Cerebellar cortex (tissue), 1 donor: ENCODE measurements around the gene HSPB8.

Source experiments
- DNase-seq: peaks from one replicate; pipeline ENCODE4 v3.0.0-alpha.2; 2015; ENCODE audit warnings: low spot score

HSPB8 gene, protein sequence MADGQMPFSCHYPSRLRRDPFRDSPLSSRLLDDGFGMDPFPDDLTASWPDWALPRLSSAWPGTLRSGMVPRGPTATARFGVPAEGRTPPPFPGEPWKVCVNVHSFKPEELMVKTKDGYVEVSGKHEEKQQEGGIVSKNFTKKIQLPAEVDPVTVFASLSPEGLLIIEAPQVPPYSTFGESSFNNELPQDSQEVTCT

DNA sequence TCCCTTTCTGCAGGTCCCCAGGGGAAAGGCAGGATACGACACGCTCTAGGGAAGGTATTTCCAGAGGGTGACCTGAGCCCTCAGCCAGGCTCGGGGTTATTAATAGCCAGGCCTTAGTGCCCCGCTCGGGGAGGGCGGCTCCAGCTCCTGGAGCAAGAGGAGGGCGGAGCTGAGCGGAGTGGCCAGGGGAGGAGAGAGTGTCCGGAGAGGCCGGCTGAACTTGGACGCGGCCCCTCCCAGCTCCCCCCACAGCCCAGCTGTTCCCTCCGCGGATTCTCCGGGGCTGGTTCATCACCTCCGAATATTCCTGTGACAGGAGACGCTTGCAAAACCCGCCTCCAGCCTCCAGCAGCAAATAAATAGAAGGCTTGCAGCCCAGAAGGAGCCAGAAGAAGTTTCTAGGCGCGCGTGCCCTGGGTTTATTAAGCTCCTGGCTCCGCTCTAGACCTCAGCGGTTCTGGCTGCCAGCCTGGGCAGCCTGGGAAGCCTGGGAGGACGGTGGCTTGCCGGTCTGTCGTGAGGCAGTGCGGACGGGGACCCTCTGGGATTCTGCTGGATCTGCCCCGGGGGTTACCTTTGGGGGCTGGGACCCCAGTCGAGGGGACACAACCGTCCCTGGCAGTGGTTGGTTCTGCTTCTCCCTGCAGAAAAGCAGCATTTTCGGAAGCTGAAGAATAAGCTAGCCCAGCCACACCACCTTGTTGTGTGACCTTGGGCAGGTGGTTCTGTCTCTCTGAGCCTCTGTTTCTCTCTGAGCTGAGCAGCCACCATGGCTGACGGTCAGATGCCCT, at the start of gene HSPB8:
HSPB8 (plus strand) TSS at position 388 of the 791 bp plus-strand sequence; CDS start at position 770, 382 bp downstream.
- DNase-seq, result peak; percentile 39

DNA sequence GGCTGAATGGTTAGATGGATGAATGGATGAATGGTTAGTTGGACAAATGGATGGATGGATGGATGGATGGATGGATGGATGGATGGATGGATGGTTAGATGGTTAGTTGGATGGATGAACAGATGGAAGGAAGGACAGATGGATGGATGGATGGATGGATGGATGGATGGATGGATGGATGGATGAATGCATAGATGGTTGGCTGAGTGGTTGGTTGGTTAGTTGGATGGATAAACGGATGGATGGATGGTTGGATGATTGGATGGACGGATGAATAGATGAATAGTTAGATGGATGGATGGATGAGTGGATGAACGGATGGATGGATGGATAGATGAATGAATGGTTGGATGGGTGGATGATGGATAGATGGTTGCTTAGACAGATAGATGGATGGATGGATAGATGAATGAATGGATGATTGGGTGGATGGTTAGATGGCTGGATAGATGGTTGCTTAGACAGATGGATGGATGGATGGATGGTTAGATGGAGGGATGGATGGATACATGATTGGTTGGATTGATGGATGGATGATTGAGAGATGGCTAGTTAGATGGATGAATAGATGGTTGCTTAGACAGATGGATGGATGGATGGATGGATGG, 48.8 kb upstream of the HSPB8 start:
- no peak for DNase-seq

DNA sequence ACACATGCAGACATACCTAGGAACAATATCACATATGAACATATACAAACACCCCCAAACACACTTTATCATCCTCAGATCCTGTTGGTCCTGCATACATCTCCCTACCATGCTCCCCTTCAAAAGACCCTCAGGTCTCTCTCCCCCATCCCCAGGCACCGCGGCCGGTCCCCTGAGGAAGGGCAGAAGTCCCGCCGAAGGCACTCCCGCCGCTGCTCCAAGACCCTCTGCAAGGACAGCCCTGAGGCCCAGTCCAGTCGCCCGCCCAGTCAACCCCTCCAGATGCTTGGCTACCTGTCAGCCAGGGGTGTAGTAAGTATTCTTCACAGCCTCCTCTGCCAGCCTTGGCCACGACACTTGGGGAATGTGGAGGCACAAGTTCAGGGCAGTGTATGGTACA, 48.2 kb upstream of the HSPB8 start:
- DNase-seq, result no peak

DNA sequence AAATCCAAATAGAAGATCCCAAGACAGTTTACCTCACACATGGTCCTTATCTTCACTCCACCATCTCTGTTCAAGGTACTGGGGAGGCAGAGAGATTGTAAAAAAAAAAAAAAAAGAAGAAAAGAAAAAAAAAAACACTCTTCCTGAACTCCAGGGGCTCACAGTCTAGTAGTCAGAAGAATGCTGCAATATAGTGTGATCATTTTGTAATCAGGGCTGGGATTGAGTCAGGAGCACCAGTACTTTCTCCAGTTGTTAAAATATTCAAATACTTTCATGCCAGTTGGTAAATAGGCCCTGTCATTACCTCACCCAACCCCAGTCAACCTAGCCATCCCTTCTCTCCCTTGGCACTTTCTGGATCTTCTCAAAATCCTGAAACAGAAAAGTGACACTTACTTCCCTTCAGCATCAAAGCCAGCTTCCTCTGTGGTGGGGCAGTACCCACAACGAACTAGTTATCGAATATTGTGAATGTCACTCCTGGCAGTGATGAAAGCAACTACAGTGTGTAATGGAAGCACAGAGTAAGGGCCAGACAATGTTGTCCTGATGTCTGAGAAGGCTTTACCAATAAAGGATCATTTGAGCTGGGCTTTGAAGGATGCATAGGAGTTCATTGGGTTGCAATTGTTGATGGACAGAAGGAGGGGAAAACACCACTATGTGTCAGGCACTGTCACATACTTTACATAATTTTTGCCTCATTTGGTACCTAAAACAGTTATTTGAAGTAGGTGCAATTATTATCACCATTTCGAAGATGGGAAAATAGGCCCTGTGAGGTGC, 44.3 kb upstream of the HSPB8 start:
- DNase-seq, result no peak

DNA sequence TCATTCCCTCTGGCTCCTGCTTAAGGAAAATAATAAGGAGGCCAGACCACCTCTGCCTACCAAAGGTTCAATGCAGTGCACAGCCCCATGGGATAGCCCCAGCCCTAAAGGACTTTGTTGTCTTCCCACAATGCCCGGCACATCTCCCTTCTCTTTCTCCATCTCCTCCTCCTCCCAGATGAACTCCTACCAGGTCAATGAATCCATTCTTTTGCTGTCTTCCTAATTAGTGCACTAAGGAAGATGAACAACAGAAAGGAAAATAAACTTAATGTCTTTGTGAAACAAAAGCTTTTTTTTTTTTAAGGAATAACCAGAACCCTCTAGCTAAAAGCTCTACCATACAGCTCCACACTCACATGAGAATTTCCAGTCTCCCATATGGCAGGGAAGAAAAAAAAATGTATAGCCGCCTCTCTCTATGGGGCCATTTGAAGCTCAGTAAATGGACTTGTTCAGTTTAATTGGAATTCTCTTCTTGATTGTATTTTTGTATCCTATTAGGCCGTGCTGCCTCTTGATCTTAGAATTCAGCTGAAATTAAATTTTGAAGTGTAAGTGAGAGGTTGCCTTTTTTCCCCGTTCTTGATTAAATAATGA, 41.8 kb upstream of the HSPB8 start:
- DNase-seq, result no peak

DNA sequence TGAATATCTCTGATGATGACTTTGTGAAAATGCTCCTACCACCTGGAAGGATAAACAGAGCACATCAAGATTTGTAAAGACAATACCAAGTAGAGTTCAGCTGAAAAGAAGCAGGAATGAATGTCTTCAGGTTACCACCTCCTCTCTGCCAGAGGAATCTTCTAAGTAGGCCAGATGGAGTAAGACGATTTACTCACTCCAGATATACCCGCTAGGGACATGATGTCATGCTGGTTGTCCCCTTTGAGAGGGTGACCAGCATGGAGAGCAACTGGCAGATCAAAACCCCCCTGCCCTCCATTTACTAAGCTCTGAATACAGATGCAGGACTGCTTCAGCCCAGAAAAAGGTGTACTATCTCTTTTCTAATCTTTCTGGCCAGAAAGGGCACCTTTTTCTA, 39.3 kb upstream of the HSPB8 start:
- no peak for DNase-seq

DNA sequence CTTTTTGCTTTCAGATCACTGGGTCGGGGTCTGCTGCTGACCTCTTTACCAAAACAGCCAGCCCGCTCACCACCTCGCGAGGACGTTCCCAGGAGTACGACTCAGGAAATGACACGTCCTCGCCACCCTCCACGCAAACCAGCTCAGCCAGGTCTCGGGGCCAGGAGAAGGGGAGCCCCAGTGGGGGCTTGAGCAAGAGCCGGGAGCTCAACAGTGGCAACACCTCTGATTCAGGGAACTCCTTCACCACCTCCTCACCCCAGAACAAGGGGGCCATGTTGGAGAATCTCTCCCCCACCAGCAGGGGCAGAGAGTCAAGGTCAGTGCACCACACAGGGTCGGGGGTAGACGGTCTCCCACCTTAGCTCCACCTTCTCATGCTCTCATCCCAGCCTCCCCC, 33.4 kb upstream of the HSPB8 start:
- no peak for DNase-seq

DNA sequence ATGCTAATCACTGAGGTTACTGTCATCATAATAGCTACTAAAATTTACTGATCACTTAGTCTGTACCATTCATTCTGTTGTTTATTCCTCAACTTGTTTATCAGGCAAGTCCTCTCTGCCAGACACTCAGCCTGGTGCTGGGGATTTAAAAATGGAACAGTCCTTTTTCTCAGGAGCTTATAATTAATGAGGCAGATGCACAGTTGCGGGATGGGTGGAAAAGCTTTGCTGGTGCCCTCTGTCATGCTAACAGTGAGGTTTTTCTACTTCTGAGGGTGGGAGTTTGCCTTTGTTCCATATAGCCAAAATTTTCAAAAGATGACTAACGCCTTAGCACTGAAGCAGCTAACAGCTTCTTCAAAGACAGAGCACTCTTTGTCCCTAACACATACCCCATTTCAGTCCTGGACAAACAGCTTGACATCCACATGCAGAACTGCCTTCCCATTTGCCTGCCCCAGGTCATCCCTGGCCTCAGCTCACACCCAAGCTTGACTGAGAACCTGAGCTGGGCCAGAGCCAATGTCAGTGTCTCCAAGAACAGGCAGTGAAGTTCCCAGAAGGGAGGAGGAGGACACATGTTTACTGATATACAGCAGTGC, 30.8 kb upstream of the HSPB8 start:
- DNase-seq, result peak; percentile 21

DNA sequence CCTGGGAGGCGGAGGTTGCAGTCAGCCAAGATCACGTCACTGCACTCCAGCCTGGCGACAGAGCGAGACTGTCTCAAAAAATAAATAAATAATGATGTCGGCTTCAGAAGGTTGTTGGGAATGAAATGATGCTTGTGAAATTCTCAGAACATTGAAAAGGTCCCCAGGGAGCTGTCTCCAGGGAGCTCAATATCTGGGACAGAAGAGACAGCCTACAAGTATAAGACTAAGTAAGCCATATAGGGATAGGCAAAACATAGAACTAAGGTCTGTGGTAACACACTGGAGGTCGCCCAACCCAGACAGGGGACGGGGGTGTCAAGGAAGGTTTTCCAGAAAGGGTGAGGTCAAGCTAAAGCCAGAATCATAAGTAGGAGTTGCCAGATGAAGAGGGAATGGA, 29.5 kb upstream of the HSPB8 start:
- no peak for DNase-seq

DNA sequence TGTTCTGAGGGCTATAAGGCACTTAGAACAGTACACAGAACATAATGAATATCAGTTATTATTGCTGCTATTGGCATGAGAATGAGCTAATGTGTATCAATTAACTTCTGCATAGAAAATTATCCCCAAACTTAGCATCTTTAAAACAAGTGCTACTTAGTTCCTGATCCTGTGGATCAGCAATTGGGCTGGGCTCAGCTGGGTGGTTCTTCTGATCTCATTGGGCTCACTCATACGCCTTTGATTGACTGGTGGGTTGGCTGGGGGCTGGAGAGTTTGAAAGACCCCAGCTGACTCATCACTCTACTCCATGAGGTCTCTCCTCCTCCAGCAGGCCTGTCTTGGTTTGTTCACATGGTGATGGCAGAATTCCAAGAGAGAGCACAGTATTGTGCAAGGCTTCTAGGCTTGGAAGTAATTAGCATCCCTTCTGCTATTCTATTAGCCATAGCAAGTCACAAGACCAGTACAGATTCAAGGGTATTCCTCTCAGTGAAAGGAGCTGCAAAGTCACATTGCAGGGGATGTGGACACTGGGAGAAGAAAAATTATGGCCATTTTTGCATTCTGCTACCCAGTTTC, 27.2 kb upstream of the HSPB8 start:
- DNase-seq, result no peak

DNA sequence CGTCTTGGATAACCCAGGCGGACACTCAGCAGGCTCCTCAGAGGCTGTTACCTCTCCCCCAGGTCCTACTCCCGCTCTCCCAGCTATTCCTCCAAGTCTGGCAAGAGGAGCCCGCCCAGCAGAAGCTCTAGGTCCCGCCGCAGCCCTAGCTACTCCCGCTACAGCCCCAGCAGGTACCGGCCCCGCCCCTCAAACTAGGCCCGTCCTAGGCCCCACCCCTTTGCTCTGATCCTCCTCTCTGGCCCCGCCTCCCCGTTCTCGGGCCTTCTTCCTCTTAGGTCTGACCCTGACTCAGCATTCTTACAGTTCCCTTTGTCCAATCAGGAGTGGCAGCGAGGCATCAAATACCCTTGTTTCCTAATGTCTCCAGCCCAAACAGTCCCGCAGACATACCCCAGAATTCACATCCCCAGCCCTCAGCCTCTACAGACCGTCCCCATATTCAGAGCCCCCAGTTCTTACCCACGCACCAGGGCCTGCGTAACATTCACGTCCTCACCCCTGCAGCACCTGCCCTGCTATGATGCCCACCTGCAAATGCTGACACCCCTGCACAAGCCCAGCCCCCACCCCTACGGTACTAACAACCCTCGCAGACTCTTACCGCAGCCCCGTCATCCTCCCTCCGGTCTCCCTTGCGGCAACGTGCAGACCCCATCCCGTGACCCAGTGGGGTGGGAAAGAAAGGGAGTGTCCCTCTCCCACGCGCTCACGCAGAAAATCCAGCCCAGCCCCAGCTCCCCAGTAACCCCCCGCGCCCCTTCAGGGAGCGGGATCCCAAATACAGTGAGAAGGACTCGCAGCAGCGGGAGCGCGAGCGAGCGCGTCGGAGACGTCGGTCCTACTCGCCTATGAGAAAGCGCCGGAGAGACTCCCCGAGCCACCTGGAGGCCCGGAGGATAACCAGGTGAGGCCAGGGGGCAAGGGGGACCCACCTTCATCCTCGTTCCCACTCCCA, 25.0 kb upstream of the HSPB8 start:
- no peak for DNase-seq

DNA sequence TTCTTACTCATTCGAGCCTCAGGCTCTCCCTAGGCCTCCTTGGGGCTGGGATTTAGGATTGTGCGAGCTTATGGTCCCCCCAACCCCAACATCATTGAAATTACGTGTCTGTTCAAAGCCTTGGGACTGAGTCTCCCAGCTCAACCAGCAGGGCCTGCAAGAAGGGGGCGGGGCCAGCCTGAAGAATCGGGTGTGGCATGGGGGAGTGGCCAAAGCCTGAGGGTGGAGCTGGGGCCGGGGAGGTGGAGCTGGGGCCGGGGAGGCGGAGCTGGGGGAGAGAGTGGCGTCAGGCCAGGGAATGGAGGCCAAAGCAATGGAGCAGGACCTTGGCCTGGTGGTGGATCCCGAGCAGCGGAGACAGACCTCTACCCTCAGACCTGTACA, 24.3 kb upstream of the HSPB8 start:
- no peak for DNase-seq

DNA sequence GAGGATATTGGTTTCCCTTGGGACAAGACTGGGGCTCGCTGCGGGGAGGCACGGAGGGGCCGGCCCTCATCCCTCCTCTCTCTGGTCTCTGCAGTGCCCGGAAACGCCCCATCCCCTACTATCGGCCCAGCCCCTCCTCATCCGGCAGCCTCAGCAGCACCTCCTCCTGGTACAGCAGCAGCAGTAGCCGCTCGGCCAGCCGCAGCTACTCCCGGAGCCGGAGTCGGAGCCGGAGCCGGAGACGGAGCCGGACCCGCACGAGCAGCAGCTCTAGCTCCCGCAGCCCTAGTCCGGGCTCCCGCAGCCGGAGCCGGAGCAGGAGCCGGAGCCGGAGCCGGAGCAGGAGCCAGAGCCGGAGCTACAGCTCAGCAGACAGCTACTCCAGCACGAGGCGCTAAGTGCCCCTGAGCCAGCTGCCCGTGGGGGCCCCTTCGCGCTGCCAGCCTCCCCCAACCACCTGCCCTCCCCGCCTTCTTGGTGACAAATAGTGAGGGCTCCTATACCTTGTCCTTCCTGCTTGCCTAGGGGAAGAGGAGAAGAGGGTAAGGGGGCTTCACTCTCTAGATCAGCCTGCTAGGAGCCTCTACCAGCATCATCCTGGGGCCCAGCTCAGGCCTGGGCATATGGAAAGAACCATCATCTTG, 22.2 kb upstream of the HSPB8 start:
- no peak for DNase-seq

DNA sequence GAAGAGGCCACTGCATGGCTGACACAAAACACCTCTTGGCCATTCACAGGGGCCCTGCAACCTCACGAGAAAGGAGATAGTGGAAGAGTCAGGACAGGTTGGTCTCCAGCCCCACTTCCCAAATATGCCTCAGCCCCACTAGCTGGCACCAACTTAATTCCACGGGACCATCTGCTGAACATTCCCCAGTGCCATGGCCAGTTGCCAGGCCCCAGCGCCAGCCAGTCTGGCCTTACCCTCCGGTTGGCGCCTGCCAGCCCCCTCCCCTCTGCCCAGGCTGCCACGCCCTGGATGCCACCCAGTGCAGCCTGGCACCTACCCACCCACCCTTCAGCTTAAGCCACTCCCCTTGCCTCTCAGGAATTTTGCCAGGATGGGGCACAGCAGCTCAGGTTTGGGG, 21.2 kb upstream of the HSPB8 start:
- DNase-seq, result peak; percentile 72

DNA sequence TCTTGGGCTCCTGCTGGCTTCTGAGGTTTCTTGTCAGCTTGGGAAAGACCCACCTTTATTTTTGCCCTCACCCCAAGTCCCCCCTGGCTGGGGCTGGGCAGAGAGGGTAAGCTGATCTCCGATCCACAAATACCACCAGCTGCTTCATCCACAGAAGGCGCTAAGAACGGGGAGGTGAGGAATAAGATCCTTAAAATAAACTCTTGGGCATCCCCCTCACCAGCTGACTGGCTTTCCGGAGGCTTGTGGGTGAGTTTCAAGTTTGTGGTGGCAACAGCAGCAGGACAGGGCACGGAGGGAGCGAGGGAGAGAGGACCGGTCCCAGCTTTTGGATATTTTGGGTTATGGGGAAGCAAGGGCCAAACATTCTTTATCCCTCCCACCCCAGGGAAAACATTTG, 20.8 kb upstream of the HSPB8 start:
- DNase-seq, result peak; percentile 26

DNA sequence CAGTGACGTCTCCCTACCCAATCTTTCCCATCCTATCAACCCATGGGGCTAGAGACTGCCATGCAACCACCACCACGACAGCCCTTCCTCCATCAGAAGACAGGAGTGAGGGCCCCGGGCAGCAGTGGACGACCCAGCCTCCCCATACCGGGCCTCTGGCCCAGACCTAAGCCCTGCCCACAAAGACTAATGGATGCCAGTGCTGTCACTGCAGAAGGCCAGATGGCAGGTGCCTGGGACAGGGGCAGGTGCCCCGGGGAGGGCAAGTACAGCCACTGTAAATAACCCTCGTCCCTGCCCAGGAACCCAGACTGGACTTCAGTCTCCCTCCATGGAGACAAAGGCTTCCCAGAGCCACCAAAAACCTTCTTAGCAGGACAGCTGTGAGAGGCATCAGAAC, 20.3 kb upstream of the HSPB8 start:
- DNase-seq, result peak; percentile 6

DNA sequence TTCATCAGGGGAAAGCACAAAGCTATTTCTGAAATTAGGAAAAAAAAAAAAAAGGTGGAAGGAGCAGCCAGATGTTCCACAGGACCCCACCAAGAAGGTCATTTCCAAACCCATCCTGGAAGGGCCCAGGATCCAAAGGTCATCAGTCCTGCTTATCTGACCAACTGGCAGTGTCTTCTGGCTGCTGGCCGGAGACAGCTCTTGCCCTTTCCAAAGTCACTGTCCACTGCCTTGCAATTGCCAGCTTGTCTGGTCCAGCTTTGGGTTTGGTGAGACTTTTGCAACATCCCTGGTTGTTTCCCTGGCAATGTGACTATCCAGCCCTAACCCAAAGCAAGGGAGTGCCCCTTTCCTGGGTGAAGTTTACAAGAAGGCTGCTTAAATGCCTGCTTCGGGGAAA, 18.9 kb upstream of the HSPB8 start:
- peak; percentile 25 for DNase-seq

DNA sequence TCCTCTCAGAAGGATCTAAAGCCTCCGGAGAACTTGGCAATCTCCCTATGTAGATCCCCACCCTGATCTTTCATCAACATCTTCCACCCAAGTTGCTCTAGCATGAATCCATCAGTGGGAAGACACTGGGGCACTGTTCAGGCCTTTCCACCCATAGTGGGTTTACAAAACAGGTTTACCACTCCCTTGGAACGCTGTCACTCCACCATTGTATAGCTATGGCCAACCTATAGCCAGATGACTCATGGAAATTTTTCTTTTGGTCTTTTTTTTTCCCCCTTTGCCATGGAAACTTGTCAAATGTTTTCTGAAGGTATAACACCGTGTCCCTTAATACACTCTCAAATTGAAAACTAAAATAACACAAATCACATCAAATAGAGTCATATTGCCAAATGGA, 10.8 kb upstream of the HSPB8 start:
- no peak for DNase-seq

DNA sequence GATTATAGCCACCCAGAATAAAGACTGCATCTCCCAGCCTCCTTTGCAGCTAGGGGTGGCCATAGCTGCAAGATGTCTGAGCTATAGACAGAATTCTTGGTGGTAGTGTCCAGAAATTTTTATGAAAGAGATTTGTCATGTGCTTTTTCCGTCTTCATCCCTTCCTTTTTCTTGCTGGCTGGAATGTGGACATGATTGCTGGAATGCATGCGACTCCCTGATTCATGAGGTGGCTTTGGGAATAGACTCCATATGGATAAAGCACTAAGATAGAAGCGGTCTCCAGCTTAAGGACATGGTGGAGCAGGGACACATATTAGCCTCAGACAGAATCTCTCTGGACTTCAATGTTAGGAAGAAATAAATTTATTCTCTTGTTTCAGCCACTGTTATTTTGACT, 10.0 kb upstream of the HSPB8 start:
- no peak for DNase-seq

DNA sequence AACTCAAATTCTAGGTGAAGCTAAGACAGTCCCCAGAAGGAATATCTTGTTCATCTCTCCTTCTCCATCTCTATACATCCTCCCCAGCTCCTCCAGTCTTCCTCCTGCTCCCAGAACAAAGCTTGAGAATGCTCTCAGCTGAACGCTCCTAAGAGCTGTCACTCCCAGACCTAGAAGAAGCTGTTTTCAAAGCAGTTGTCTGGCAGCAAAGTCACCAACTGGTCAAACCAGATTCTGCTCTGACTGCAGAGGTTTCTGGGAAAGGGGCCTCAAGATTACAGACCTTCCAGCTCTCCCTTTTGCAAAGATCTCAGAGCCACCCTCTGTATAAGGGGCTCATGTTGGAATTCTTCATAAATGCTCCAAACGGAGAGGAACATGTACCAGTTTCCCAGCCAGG, 9.6 kb upstream of the HSPB8 start:
- DNase-seq, result no peak
